GM18505 (cell line): ENCODE data around the gene ASTL.
"Not testable (repeated sequence)": the region's sequence is repeated elsewhere in the genome, so short reads cannot be mapped to it uniquely, and the experiment has no call there.

Experiments used
- ATAC-seq: cut with Tn5 transposase; IDR thresholded peaks from one replicate; pipeline ENCODE4 v1.9.1; 2021; ENCODE audit not compliant: unreplicated experiment
- POLR2A ChIP-seq: IDR thresholded peaks from 4 replicates; pipeline ENCODE4 v1.6.1; 2011; ENCODE audit warnings: borderline replicate concordance; ENCODE audit not compliant: insufficient read depth, insufficient read length; ENCODE audit errors: extremely low read depth

ASTL gene

GRCh38 chr2:96093528-96093927 lies 44.8 kb downstream of the ASTL start:
- no peak for TF ChIP-seq POLR2A

GRCh38 chr2:96092951-96093350 lies 45.4 kb downstream of the ASTL start:
- no peak for TF ChIP-seq POLR2A
- ATAC-seq = no peak

More at GRCh38 chr2:96093528-96093927, 44.8 kb downstream of the ASTL start:
- ATAC-seq = no peak

- ATAC-seq = no peak
- no peak for TF ChIP-seq POLR2A
Measured at GRCh38 chr2:96092573-96092877, 45.8 kb downstream of the ASTL start.

- ATAC-seq = no peak
- TF ChIP-seq POLR2A = no peak
Measured at GRCh38 chr2:96091711-96092572, 46.4 kb downstream of the ASTL start.

- ATAC-seq = no peak
- no peak for TF ChIP-seq POLR2A
Measured at GRCh38 chr2:96091141-96091710, 47.1 kb downstream of the ASTL start.

- no peak for TF ChIP-seq POLR2A
- no peak for ATAC-seq
Measured at GRCh38 chr2:96090196-96090926, 47.9 kb downstream of the ASTL start.

- ATAC-seq = no peak
- TF ChIP-seq POLR2A = no peak
Measured at GRCh38 chr2:96089356-96090195, 48.7 kb downstream of the ASTL start.

GRCh38 chr2:96088340-96089335 lies 49.7 kb downstream of the ASTL start:
- ATAC-seq = no peak
- TF ChIP-seq POLR2A = no peak

GRCh38 chr2:96087130-96087529 lies 51.2 kb downstream of the ASTL start:
- no peak for TF ChIP-seq POLR2A
- no peak for ATAC-seq

GRCh38 chr2:96085541-96086355 lies 52.6 kb downstream of the ASTL start:
- no peak for ATAC-seq
- no peak for TF ChIP-seq POLR2A

GRCh38 chr2:96084858-96085518 lies 53.3 kb downstream of the ASTL start:
- ATAC-seq = not testable (repeated sequence)
